Astrocyte (in vitro differentiated cells and primary cell): Measurements from ENCODE around the gene GRIA1. TPM values are rescaled to one million over a fixed set of nuclear protein-coding genes. Genes with fewer than 3 reads are reported as not detected.

Experiments
- DNase-seq: peaks from one replicate; pipeline ENCODE4 v3.0.0-alpha.2; 2010; ENCODE audit warnings: low read depth
- FAIRE-seq: peaks from 2 replicates; lab custom pipeline; 2011; peaks lifted over from hg19 to GRCh38; lab: Jason Lieb, UNC
- H2AFZ ChIP-seq: 2 replicates; pipeline ENCODE4 v1.6.0; 2012; ENCODE audit warnings: low read depth, low read length, inconsistent platforms
- H3K27ac ChIP-seq: 2 replicates; pipeline ENCODE4 v1.5.1; 2011; ENCODE audit warnings: low read depth, low read length, inconsistent platforms
- H3K27me3 ChIP-seq: 2 replicates; pipeline ENCODE4 v1.6.0; 2011; ENCODE audit warnings: low read length, inconsistent platforms; ENCODE audit not compliant: insufficient read depth
- H3K36me3 ChIP-seq: 2 replicates; pipeline ENCODE4 v1.5.1; 2011; ENCODE audit warnings: low read length, inconsistent platforms; ENCODE audit not compliant: insufficient read depth
- H3K4me1 ChIP-seq: 2 replicates; pipeline ENCODE4 v1.5.1; 2011; ENCODE audit warnings: low read length, inconsistent platforms; ENCODE audit not compliant: insufficient read depth
- H3K4me2 ChIP-seq: 2 replicates; pipeline ENCODE4 v1.6.0; 2012; ENCODE audit warnings: low read length, inconsistent platforms
- H3K4me3 ChIP-seq: 2 replicates; pipeline ENCODE4 v1.5.1; 2011; ENCODE audit warnings: low read depth, mild to moderate bottlenecking, low read length, inconsistent platforms; ENCODE audit not compliant: insufficient read depth
- H3K79me2 ChIP-seq: 2 replicates; pipeline ENCODE4 v1.6.0; 2012; ENCODE audit warnings: mild to moderate bottlenecking, low read length, inconsistent platforms; ENCODE audit not compliant: insufficient read depth
- H3K9ac ChIP-seq: 2 replicates; pipeline ENCODE4 v1.6.0; 2012; ENCODE audit warnings: mild to moderate bottlenecking, low read length, inconsistent platforms
- H3K9me3 ChIP-seq: 2 replicates; pipeline ENCODE4 v1.5.1; 2012; ENCODE audit warnings: low read depth, mild to moderate bottlenecking, low read length, inconsistent platforms; ENCODE audit not compliant: insufficient read depth
- H4K20me1 ChIP-seq: 2 replicates; pipeline ENCODE4 v1.6.0; 2012; ENCODE audit warnings: low read length, inconsistent platforms; ENCODE audit not compliant: insufficient read depth
- H3K27ac Mint-ChIP-seq: one replicate; pipeline ENCODE4 v1.8.0; 2021; ENCODE audit warnings: mild to moderate bottlenecking, mixed read lengths; ENCODE audit not compliant: unreplicated experiment
- H3K27me3 Mint-ChIP-seq: one replicate; pipeline ENCODE4 v1.8.0; 2021; ENCODE audit warnings: low read depth, mixed read lengths; ENCODE audit not compliant: unreplicated experiment
- H3K36me3 Mint-ChIP-seq: one replicate; pipeline ENCODE4 v1.8.0; 2021; ENCODE audit warnings: low read depth, mixed read lengths; ENCODE audit not compliant: unreplicated experiment
- H3K4me1 Mint-ChIP-seq: one replicate; pipeline ENCODE4 v1.8.0; 2021; ENCODE audit warnings: low read depth, mixed read lengths; ENCODE audit not compliant: unreplicated experiment
- H3K4me3 Mint-ChIP-seq: one replicate; pipeline ENCODE4 v1.8.0; 2021; ENCODE audit warnings: mild to moderate bottlenecking, moderate library complexity, mixed read lengths; ENCODE audit not compliant: unreplicated experiment
- H3K9me3 Mint-ChIP-seq: one replicate; pipeline ENCODE4 v1.8.0; 2021; ENCODE audit warnings: mild to moderate bottlenecking, mixed read lengths; ENCODE audit not compliant: unreplicated experiment
- CTCF ChIP-seq: IDR thresholded peaks from 2 replicates; pipeline ENCODE4 v1.5.1; 2011; ENCODE audit warnings: low read depth, mild to moderate bottlenecking, inconsistent platforms, low read length, moderate library complexity; ENCODE audit not compliant: insufficient read depth
- EZH2 ChIP-seq: IDR thresholded peaks from 2 replicates; pipeline ENCODE4 v1.6.1; 2012; ENCODE audit warnings: mild to moderate bottlenecking, low read length, inconsistent platforms; ENCODE audit not compliant: insufficient read depth
- total RNA-seq: library from RNA; stranded (reverse); gene quantifications from 2 replicates; pipeline ENCODE4 v1.2.1, GENCODE V29; 2021

Gene GRIA1
- total RNA-seq, 1 donor from 2014 or later, result 5.4 TPM

DNA sequence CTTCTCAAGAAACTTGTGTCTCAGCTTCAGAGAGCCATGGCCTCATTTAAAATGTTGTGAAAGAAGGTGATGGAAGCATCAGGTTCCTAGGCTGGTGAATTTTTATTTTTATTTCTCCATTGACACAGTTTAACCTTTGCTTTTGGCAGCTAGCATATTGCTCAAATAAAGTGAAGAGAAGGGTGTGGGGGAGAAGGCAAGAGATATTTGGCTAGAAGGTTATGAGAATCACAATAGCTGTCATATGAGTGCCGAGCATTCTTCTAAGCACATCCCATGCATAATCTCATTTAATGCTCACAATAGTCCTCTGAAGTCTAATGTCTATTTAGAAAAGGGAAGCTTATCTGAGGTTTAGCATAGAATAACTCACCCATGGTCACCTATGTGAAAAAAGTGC, 43.1 kb downstream of the GRIA1 start:
- H3K27ac Mint-ChIP-seq, result no peak overlapping the region
- no peaks in the 10 kb centered on the region for H3K9me3 Mint-ChIP-seq
- no peak overlapping the region for H3K27ac ChIP-seq
- H3K4me3 Mint-ChIP-seq, result no peak overlapping the region
- DNase-seq (no peak), FAIRE-seq (no peak)
- H3K36me3 Mint-ChIP-seq, result no peaks in the 10 kb centered on the region
- no peaks in the 10 kb centered on the region for H3K27me3 ChIP-seq
- H3K4me3 ChIP-seq, result no peak overlapping the region
- H3K4me1 ChIP-seq, result no peaks in the 10 kb centered on the region
- no peak overlapping the region for H2AFZ ChIP-seq
- no peaks in the 10 kb centered on the region for H3K4me1 Mint-ChIP-seq
- H3K9me3 ChIP-seq, result no peaks in the 10 kb centered on the region
- no peaks in the 10 kb centered on the region for H3K27me3 Mint-ChIP-seq
- no peaks in the 10 kb centered on the region for H3K36me3 ChIP-seq
- TF ChIP-seq EZH2, result no peak
- no peak for TF ChIP-seq CTCF
- H3K4me2 ChIP-seq, result no peak overlapping the region
- H3K9ac ChIP-seq, result no peak overlapping the region
- no peaks in the 10 kb centered on the region for H3K79me2 ChIP-seq
- H4K20me1 ChIP-seq, result no peaks in the 10 kb centered on the region

GRCh38 chr5:153534102-153534501, 43.6 kb downstream of the GRIA1 start:
- Histone ChIP-seq H3K36me3 (no peaks in the 10 kb centered on the region), H3K4me1 (no peaks in the 10 kb centered on the region), H3K9me3 (no peaks in the 10 kb centered on the region), H2AFZ (no peak overlapping the region), H3K27me3 (no peaks in the 10 kb centered on the region), H3K9ac (no peak overlapping the region), H4K20me1 (no peaks in the 10 kb centered on the region), H3K79me2 (no peaks in the 10 kb centered on the region), H3K4me2 (no peak overlapping the region), H3K4me3 (no peak overlapping the region), H3K27ac (no peak overlapping the region)
- no peaks in the 10 kb centered on the region for H3K36me3 Mint-ChIP-seq
- no peak for TF ChIP-seq CTCF
- TF ChIP-seq EZH2, result no peak
- FAIRE-seq (no peak), DNase-seq (no peak)
- H3K9me3 Mint-ChIP-seq, result no peaks in the 10 kb centered on the region
- no peaks in the 10 kb centered on the region for H3K4me1 Mint-ChIP-seq
- H3K4me3 Mint-ChIP-seq, result no peak overlapping the region
- no peak overlapping the region for H3K27ac Mint-ChIP-seq
- H3K27me3 Mint-ChIP-seq, result no peaks in the 10 kb centered on the region

GRCh38 chr5:153537207-153537606, 46.7 kb downstream of the GRIA1 start:
- Histone ChIP-seq H4K20me1 (no peaks in the 10 kb centered on the region), H3K4me1 (peaks cover 2% of the 10 kb centered on the region), H3K4me2 (no peak overlapping the region), H3K79me2 (no peaks in the 10 kb centered on the region), H3K27ac (no peak overlapping the region), H3K27me3 (no peaks in the 10 kb centered on the region), H3K4me3 (no peak overlapping the region), H3K9me3 (no peaks in the 10 kb centered on the region), H3K9ac (no peak overlapping the region), H3K36me3 (no peaks in the 10 kb centered on the region), H2AFZ (no peak overlapping the region)
- H3K4me1 Mint-ChIP-seq, result peaks cover 4% of the 10 kb centered on the region
- H3K36me3 Mint-ChIP-seq, result no peaks in the 10 kb centered on the region
- H3K27ac Mint-ChIP-seq, result no peak overlapping the region
- peaks cover 2% of the 10 kb centered on the region for H3K27me3 Mint-ChIP-seq
- H3K4me3 Mint-ChIP-seq, result no peak overlapping the region
- H3K9me3 Mint-ChIP-seq, result peaks cover 2% of the 10 kb centered on the region
- DNase-seq (no peak), FAIRE-seq (no peak)
- TF ChIP-seq EZH2, result no peak
- TF ChIP-seq CTCF, result no peak
